Lung (tissue), 12 donors: Measurements from ENCODE around the gene TTC28. TPM values are rescaled to one million over a fixed set of nuclear protein-coding genes. Genes with fewer than 3 reads are reported as not detected.
"Not testable (repeated sequence)": the region's sequence is repeated elsewhere in the genome, so short reads cannot be mapped to it uniquely, and the experiment has no call there.

ENCODE experiments used
- ATAC-seq: fragments of 200-7000 bp; cut with Tn5 transposase; one replicate; pipeline ENCODE4 v1.9.1; 2020; ENCODE audit warnings: moderate number of reproducible peaks; ENCODE audit not compliant: insufficient read depth, low FRiP score
- DNase-seq, 3 donors: peaks; one replicate each; pipeline ENCODE4 v3.0.0-alpha.2; 2013 to 2017
- H3K27ac ChIP-seq, 2 donors: one replicate each; pipeline ENCODE4 v1.5.1; 2013; ENCODE audit warnings: mild to moderate bottlenecking in 2 of 2, moderate library complexity in 2 of 2, control low read depth in 1 of 2, inconsistent platforms in 1 of 2, low read depth in 1 of 2, low read length in 1 of 2
- H3K27me3 ChIP-seq, 3 donors: one replicate each; pipeline ENCODE4 v1.5.1; 2013; ENCODE audit warnings: low read length in 2 of 3; ENCODE audit not compliant: control insufficient read depth in 3 of 3, insufficient read depth in 3 of 3
- H3K36me3 ChIP-seq, 4 donors: one replicate each; pipeline ENCODE4 v1.5.1; 2013; ENCODE audit warnings: low read length in 4 of 4, mild to moderate bottlenecking in 1 of 4, moderate library complexity in 1 of 4; ENCODE audit not compliant: control insufficient read depth in 4 of 4, insufficient read depth in 4 of 4
- H3K4me1 ChIP-seq, 5 donors: one replicate each; pipeline ENCODE4 v1.5.1; 2013; ENCODE audit warnings: low read length in 5 of 5, mild to moderate bottlenecking in 2 of 5, moderate library complexity in 1 of 5; ENCODE audit not compliant: control insufficient read depth in 5 of 5, insufficient read depth in 5 of 5
- H3K4me3 ChIP-seq: one replicate; pipeline ENCODE4 v1.5.1; 2013; ENCODE audit warnings: mild to moderate bottlenecking, control low read depth, moderate library complexity
- H3K9ac ChIP-seq, 2 donors: one replicate each; pipeline ENCODE4 v1.5.1; 2013; ENCODE audit warnings: low read length in 2 of 2, control low read depth in 1 of 2; ENCODE audit not compliant: insufficient read depth in 1 of 2
- H3K9me3 ChIP-seq, 4 donors: one replicate each; pipeline ENCODE4 v1.5.1; 2013; ENCODE audit warnings: low read length in 3 of 4, mild to moderate bottlenecking in 1 of 4, moderate library complexity in 1 of 4; ENCODE audit not compliant: control insufficient read depth in 4 of 4, insufficient read depth in 3 of 4
- WGBS, 2 donors: extraction: QIAGEN DNeasy Blood & Tissue Kit; methylation state at CpG; one replicate each; pipeline ENCODE4 v1.1.7; 2013; 5-methylcytosine and 5-hydroxymethylcytosine counted together
- polyA plus RNA-seq, 2 donors: library from polyadenylated mRNA; stranded (reverse); fragments of 200-250 nt; gene quantifications; one replicate each; pipeline ENCODE4 v1.2.1, GENCODE V29; 2013
- total RNA-seq, 2 donors: library from RNA; depleted of rRNA in 1 of 2; stranded (reverse); fragments of >200 nt in 1 of 2; gene quantifications; one replicate each; pipeline ENCODE4 v1.2.1, GENCODE V29; 2014 to 2021
- TF ChIP-seq, protein P1 (sequence below): IDR thresholded peaks from 2 replicates; pipeline ENCODE4 v1.5.1; 2012; ENCODE audit warnings: mild to moderate bottlenecking; ENCODE audit errors: control extremely low read depth, extremely low read depth
- donor health status: control.
- donor health status: control.
- donor health status: Bipolar disorder and iron deficiency.
- donor health status: healthy.
- donor health status: DM: yes; HTN: yes; CAD: no.

TTC28 gene
- total and polyA plus RNA-seq, 4 donors = 4.7 to 72.2 (median 24.8) TPM

DNA sequence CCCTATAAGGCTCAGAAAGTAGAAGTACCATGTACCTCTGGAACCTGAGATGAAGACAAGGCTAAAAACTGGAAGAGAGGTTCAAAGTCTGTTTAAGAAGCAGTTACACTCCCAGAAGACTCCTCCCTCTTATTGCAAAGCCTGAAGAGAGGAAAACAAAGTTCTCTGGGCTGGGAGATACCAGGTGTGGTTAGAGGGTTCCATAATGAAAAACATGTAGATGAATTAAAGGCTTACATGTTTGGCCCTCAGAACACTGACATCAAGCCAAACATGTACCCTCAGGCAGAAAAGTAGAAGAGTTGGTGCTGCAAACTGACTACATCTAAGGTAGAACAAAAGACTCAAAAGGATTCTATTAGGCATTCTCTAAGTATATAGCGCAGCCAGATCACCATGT, 205.3 kb downstream of the TTC28 start:
- 91 to 99% methylated on average over 1 of the region's 1 CpG for WGBS, 2 donors

DNA sequence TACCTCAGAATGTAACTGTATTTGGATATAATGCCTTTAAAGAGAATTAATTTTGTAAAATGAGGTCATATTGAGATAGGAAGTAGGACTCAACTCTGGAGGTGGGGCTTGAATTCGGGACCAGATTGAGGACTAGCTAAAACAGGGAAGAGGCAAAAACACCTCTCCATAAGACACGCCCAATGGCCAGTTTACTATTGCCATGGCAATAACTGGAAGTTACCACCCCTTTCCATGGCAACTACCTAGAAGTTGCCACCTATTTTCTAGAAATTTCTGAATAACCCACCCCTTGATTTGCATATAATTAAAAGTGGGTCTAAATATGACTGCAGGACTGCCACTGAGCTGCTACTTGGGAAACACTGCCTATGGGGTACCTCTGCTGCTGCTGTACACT, 206.4 kb downstream of the TTC28 start:
- no peaks in the 10 kb centered on the region for H3K36me3 ChIP-seq
- DNase-seq = no peak
- ATAC-seq = no peak
- no peaks in the 10 kb centered on the region for H3K27me3 ChIP-seq
- H3K4me1 ChIP-seq = peaks cover 0 to 4% (median 0%) of the 10 kb centered on the region in 5 donors
- H3K9me3 ChIP-seq = no peaks in the 10 kb centered on the region
- H3K9ac ChIP-seq = no peak overlapping the region
- WGBS, 2 donors = 83 to 94% methylated on average over 2 of the region's 2 CpGs
- H3K4me3 ChIP-seq = no peak overlapping the region
- TF ChIP-seq, protein P1, sequence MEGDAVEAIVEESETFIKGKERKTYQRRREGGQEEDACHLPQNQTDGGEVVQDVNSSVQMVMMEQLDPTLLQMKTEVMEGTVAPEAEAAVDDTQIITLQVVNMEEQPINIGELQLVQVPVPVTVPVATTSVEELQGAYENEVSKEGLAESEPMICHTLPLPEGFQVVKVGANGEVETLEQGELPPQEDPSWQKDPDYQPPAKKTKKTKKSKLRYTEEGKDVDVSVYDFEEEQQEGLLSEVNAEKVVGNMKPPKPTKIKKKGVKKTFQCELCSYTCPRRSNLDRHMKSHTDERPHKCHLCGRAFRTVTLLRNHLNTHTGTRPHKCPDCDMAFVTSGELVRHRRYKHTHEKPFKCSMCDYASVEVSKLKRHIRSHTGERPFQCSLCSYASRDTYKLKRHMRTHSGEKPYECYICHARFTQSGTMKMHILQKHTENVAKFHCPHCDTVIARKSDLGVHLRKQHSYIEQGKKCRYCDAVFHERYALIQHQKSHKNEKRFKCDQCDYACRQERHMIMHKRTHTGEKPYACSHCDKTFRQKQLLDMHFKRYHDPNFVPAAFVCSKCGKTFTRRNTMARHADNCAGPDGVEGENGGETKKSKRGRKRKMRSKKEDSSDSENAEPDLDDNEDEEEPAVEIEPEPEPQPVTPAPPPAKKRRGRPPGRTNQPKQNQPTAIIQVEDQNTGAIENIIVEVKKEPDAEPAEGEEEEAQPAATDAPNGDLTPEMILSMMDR = no peak
- no peak overlapping the region for H3K27ac ChIP-seq

More for the DNA sequence above, 205.3 kb downstream of the TTC28 start:
- Histone ChIP-seq H3K9me3 (no peaks in the 10 kb centered on the region), H3K27ac (no peak overlapping the region), H3K9ac (no peak overlapping the region), H3K4me1 (peaks cover 0 to 3% (median 0%) of the 10 kb centered on the region in 5 donors), H3K27me3 (no peaks in the 10 kb centered on the region), H3K36me3 (no peaks in the 10 kb centered on the region), H3K4me3 (no peak overlapping the region)
- TF ChIP-seq, protein P1 = no peak
- no peak for DNase-seq
- no peak for ATAC-seq

DNA sequence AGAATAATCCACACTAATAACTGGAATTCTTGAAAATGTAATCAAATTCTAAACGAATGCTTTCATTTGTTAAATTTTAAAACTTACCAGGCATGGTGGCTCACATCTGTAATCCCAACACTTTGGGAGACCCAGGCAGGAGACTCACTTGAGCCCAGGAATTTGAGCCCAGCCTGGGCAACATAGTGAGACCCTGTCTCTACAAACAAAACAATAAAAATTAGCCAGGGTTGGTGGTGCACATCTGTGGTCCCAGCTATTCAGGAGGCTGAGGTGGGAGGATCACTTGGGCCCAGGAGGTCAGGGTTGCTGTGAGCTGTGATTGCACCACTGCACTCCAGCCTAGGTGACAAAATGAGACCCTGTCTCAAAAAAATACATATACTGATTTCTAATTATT, 212.6 kb downstream of the TTC28 start:
- not testable (repeated sequence) for H3K27ac ChIP-seq, H3K9ac ChIP-seq, H3K36me3 ChIP-seq, DNase-seq, H3K9me3 ChIP-seq, ATAC-seq, H3K4me3 ChIP-seq, H3K27me3 ChIP-seq
- peaks cover 1 to 12% (median 4%) of the 10 kb centered on the region in 5 donors for H3K4me1 ChIP-seq
- WGBS, 2 donors = 87 to 95% methylated on average over 1 of the region's 1 CpG

DNA sequence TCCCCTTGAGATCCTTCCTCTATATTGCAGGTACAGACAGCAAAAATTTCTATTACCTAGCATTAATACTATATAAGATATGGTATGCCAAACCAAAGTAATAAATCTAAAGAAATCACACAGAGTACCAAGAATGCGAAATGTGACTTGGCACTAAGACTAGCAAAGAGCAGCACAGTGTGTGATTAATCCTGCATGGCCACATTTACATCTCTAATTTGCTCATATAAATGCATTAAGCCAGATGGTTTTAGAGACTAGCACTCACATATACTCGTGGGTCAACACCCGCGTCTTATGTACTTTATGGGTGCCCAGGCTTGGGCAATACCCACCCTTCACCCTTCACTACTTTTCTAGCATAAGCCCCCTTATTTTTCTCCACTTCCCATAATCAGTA, 213.2 kb downstream of the TTC28 start:
- WGBS, 2 donors = 95 to 97% methylated on average over 4 of the region's 4 CpGs
- Histone ChIP-seq H3K36me3 (no peaks in the 10 kb centered on the region), H3K9ac (no peak overlapping the region), H3K4me1 (peaks cover 1 to 12% (median 4%) of the 10 kb centered on the region in 5 donors), H3K27me3 (no peaks in the 10 kb centered on the region), H3K4me3 (no peak overlapping the region), H3K27ac (no peak overlapping the region), H3K9me3 (no peaks in the 10 kb centered on the region)
- ATAC-seq (no peak), DNase-seq (no peak)
- TF ChIP-seq, protein P1 = no peak
